H4 (cell line): Measurements from ENCODE around the gene ZNF391. TPM values are rescaled to one million over a fixed set of nuclear protein-coding genes. Genes with fewer than 3 reads are reported as not detected.
"Not testable (repeated sequence)": the region's sequence is repeated elsewhere in the genome, so short reads cannot be mapped to it uniquely, and the experiment has no call there.

ENCODE experiments used
- DNase-seq: peaks from one replicate; pipeline ENCODE4 v3.0.0-alpha.2; 2015; ENCODE audit warnings: low spot score
- total RNA-seq: library from RNA; depleted of rRNA; stranded (reverse); fragments of >200 nt; shearing (Covaris generic); gene quantifications from 2 replicates; pipeline ENCODE4 v1.2.3, GENCODE V29; 2014; rRNA removed

Gene ZNF391
- total RNA-seq, 1 experiment from 2014 or later, result 0.91 TPM

DNA sequence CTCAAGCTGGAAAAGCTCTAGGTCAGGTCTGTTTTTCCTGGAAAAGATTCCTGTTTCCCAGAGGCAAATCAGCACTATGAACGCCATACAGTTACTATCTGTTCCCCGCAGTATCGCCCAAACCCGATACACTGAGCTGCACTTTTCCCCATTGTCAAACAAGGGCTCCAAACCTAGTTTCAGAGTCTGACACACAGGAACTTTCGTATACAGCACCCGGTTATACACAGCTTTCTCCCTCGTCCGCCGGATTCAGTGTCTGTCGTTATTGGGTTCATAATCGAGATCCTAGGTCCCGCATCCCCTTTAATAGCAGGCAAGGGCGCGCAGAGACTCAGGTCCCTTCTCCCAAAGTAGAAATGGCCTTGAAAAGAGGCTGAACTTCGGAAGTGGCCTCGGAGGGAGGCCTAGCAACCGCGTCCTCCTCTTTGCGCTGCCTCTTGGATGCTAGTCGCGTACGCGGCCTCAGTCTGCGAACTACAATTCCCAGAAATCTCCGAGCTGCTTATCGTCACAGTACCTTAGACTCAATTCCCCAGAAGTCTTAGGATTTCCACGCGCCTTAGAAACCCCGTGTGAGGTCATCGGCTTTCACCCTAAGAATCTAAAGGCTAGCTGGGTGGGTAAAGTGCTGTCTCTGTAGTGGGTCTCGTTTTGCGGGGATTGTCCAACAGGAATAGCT lies 34.2 kb downstream of the ZNF391 start:
- no peak for DNase-seq

DNA sequence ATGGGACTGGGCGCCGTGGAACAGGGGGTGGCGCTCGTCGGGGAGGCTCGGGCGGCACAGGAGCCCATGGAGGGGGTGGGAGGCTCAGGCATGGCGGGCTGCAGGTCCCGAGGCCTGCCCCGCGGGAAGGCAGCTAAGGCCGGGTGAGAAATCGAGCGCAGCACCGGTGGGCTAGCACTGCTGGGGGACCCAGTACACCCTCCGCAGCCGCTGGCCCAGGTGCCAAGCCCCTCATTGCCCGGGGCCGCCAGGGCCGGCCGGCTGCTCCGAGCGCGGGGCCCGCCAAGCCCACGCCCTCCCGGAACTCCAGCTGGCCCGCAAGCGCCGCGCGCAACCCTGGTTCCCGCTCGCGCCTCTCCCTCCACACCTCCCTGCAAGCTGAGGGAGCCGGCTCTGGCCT lies 36.3 kb downstream of the ZNF391 start:
- DNase-seq, result not testable (repeated sequence)

DNA sequence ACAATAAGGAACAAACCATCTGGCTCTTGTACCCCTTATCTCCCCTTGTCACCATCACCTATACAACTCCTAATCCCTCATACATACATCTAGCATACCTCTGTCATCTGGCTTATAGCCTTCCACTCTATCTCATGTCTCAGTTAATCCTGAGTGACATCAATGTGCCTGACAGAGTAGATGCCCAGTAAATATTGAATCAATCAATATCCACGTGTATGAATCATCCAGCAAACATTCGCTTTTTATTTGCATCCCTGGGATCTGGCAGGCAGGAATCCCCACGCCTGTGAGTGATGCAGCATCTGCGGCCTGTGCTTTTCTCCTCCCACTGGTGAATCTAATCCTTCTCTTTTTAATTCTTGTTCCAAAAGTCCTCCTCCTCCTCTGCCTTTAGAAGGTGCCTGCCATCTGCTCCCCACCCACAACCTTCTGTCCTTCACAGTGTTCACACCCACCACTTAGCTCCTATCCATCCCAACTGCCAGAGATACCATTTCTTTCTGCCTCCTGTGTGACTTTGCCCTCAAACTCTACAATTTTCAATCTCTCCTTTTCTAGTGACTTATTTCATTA lies 37.6 kb downstream of the ZNF391 start:
- DNase-seq, result no peak

DNA sequence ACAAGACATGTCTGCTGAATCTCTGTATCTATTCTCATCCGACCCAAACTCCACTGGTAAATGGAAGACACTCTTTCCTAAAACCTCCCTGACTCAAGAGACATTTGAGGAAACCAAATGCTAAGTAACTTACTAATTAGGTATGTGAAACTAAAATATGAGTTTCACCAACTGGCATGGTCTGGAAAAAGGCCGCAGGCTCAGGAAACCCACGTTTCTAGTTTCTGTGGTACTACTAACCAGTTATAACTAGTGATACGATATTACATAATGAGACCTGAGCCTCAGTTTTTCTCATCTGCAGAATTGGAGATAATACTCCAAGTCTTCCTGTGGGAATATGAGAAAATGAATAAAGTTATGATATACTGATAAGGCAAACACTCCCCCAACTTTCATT lies 39.9 kb downstream of the ZNF391 start:
- no peak for DNase-seq

DNA sequence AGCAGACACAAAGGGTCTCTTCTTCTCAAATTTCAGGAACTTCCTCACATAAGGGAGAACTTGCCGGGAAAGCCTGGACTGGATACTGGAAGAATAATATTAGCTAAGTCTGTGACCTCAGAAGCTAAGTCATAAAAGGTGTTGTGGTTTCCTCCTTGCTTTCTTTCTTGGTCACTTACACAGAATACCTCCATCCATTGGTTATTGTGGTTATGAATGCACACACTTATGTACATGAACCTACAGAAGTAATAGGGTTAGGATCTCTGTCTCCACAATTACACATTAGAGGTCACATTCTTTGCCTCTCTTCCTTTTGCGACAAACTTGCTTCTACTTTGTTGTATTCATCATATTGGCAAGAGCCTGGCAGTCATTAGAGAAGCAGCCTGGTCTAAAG lies 40.4 kb downstream of the ZNF391 start:
- DNase-seq, result no peak

DNA sequence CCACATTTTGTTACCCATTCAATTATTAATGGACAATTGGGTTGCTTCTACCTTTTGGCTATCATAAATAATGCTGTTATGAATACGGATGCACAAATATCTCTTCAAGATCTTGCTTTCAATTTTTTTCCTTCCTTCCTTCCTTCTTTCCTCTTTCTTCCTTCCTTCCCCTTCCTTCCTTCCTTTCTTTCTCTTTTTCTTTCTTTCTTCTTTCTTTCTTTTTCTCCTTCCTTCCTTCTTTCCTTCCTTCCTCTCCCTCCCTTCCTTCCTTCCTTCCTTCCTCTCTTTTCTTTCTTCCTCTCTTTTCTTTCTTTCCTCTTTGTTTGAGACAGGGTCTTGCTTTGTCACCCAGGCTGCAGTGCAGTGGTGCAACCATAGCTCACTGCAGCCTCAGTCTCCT lies 45.2 kb downstream of the ZNF391 start:
- no peak for DNase-seq

DNA sequence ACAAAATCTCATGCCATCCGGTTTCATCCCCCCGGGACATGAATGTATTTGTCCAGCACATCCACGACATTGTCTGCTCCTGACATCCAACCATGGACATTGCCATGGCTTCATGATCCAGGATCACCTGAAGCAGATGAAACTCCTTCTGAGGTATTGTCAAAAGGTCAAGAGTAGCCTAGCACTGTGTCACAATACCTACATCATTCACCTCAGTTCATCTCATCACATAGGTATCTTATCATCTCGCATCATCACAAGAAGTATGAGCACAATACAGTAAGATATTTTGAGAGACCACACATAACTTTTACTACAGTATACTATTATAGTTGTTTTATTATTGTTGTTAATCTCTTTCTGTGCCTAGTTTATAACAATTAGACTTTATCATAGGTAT lies 50.8 kb downstream of the ZNF391 start:
- no peak for DNase-seq

DNA sequence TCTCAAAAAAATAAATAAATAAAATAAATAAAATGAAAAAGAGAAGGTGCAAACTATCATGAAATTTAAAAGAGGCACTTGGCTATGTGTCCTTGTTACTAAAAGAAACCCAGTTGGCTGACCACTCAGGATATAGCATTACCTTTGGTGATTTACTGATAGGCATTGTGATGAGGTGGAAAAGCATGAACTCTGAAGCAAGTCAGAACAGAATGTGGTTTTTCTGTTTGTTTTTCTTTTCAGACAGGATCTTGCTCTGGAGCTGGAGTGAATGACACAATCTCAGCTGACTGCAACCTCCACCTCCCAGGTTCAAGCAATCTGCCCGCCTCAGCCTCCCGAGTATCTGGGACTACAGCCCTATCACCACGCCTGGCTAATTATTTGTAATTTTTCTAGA lies 52.4 kb downstream of the ZNF391 start:
- DNase-seq, result no peak

DNA sequence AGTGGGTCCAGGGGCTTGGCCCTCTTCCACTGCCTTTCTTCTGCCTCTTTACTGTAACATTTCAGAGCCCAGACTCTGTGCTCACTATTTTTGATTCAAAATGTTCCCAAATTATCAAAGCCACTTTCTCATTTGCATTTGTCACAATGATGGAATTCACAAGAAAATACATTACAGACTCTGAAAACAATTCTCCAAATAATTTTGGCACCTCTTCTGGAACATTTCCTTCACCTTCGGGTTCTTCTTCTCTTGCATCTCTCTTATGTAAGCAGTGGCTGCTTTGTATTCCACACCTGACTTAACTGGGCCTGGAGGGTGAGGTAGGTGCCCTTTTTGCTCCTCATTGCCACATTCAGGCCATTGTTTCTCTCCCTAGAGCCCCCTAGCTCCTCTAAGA lies 54.4 kb downstream of the ZNF391 start:
- no peak for DNase-seq

DNA sequence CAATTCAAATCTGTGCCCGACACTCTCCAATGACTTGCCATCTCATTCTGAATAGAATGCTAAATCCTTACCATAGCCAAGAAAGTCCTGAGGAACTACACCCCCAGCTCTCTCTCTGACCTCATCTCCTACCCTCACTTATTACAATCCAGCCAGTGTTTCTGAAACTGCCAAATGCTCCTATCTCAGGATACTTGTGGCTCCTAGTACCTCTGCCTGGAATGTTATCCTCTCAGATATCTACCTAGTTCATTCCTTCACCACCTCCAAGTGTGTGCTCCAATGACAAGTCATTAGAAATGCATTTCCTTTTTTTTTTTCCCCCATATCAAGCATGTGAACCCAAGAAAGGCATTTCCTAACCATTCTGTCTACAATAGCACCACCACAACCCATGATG lies 59.9 kb downstream of the ZNF391 start:
- no peak for DNase-seq

DNA sequence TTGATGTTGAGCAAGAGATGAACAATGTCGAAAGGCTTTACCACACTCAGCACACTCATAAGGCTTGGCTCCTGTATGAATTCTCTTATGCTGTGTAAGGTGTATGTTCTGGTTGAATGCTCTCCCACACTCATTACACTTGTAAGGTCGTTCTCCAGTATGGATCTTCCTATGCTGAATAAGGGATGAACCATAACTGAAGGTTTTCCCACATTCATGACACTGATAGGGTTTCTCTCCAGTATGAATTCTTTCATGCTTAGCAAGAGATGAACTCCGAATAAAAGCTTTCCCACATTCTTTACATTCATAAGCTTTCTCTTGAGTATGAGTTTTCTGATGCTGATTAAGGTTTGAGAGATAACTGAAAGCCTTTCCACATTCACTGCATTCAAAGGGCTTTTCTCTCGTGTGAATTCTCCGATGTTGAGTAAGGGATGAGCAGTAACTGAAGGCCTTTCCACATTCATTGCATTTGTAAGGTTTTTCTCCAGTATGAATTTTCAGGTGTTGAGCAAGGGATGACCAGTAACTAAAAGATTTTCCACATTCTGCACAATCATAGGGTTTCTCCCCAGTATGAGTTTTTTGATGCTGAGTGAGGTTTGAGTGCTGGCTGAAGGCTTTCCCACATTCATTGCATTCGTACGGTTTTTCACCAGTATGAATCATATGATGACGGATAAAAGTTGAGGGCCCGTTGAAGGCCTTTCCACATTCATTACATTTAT lies 63.3 kb downstream of the ZNF391 start:
- DNase-seq, result no peak

DNA sequence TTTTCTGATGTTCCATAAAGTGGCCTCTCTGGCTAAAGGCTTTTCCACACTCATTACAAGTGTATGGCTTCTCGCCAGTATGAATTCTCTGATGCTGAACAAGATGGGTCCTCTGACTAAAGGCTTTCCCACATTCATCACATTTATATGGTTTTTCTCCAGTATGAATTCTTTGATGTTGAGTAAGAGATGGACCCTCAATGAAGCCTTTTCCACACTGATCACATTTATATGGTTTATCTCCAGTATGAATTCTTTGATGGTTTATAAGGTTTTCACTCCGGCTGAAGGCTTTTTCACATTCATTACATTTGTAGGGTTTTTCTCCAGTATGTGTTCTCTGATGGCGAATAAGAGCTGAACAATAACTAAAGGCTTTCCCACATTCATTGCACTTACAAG lies 63.9 kb downstream of the ZNF391 start:
- DNase-seq, result no peak

Other genes starting within 250 kb of the ZNF391 start
- gene PRSS16, start 141.1 kb upstream of the ZNF391 start, total RNA-seq, result 3.4 and 5.2 TPM in 2 replicates
- gene POM121L2, start 76.5 kb upstream of the ZNF391 start, total RNA-seq, result not detected in 2 replicates
- gene ZNF184, start 84.3 kb downstream of the ZNF391 start, total RNA-seq, result 7.3 and 10.2 TPM in 2 replicates